Liver (tissue), 9 donors: ENCODE data around the gene FIGLA. TPM values are rescaled to one million over a fixed set of nuclear protein-coding genes. Genes with fewer than 3 reads are reported as not detected.

Source experiments
- DNase-seq: peaks from one replicate; pipeline ENCODE4 v3.0.0-alpha.2; 2017; ENCODE audit warnings: low spot score
- H3K27ac ChIP-seq, 2 donors: one replicate each; pipeline ENCODE4 v1.7.0; 2013; ENCODE audit warnings: inconsistent platforms in 2 of 2, low read length in 2 of 2, control low read depth in 1 of 2, low read depth in 1 of 2, mild to moderate bottlenecking in 1 of 2
- H3K27me3 ChIP-seq, 4 donors: one replicate each; pipeline versions ENCODE4 v1.6.1 to v1.7.0; 2013; ENCODE audit warnings: low read length in 3 of 4, inconsistent platforms in 1 of 4, mild to moderate bottlenecking in 1 of 4, moderate library complexity in 1 of 4; ENCODE audit not compliant: control insufficient read depth in 4 of 4, insufficient read depth in 4 of 4
- H3K36me3 ChIP-seq, 4 donors: one replicate each; pipeline versions ENCODE4 v1.6.1 to v1.7.0; 2013; ENCODE audit warnings: low read length in 3 of 4, mild to moderate bottlenecking in 3 of 4, low read depth in 1 of 4, moderate library complexity in 1 of 4; ENCODE audit not compliant: control insufficient read depth in 4 of 4, insufficient read depth in 3 of 4
- H3K4me1 ChIP-seq, 4 donors: one replicate each; pipeline versions ENCODE4 v1.6.1 to v1.7.0; 2013; ENCODE audit warnings: low read length in 3 of 4, mild to moderate bottlenecking in 3 of 4, moderate library complexity in 1 of 4; ENCODE audit not compliant: control insufficient read depth in 4 of 4, insufficient read depth in 4 of 4
- H3K4me3 ChIP-seq, 3 donors: one replicate each; pipeline versions ENCODE4 v1.6.1 to v1.7.0; 2013; ENCODE audit warnings: low read length in 3 of 3, control low read depth in 1 of 3, low read depth in 1 of 3, mild to moderate bottlenecking in 1 of 3
- H3K9ac ChIP-seq, 2 donors: one replicate each; pipeline ENCODE4 v1.7.0; 2013; ENCODE audit warnings: low read length in 2 of 2, mild to moderate bottlenecking in 2 of 2, moderate library complexity in 2 of 2, control low read depth in 1 of 2, low read depth in 1 of 2
- H3K9me3 ChIP-seq, 4 donors: one replicate each; pipeline versions ENCODE4 v1.6.1 to v1.7.0; 2013; ENCODE audit warnings: low read length in 3 of 4; ENCODE audit not compliant: control insufficient read depth in 4 of 4
- ATF3 ChIP-seq: IDR thresholded peaks from 2 replicates; pipeline ENCODE4 v1.6.1; 2016; ENCODE audit warnings: antibody characterized with exemption
- CTCF ChIP-seq: fragments of 150-350 bp; IDR thresholded peaks from 2 replicates; pipeline ENCODE4 v1.5.1; 2017; ENCODE audit warnings: improper control_type of control experiment, low read depth, low read length; ENCODE audit not compliant: missing input control
- EGR1 ChIP-seq, 2 donors: IDR thresholded peaks; 2 replicates each; pipeline ENCODE4 v1.6.1; 2016 to 2018; ENCODE audit warnings: antibody characterized with exemption in 2 of 2, low read depth in 2 of 2
- FOXA1 ChIP-seq: IDR thresholded peaks from 2 replicates; pipeline ENCODE4 v1.6.1; 2016; ENCODE audit warnings: antibody characterized with exemption
- FOXA2 ChIP-seq: IDR thresholded peaks from 2 replicates; pipeline ENCODE4 v1.6.1; 2016; ENCODE audit warnings: antibody characterized with exemption
- GABPA ChIP-seq, 2 donors: IDR thresholded peaks in 1 of 2; conservative IDR thresholded peaks in 1 of 2; 2 replicates each; pipeline ENCODE4 v1.6.1; 2016; ENCODE audit warnings: antibody characterized with exemption in 2 of 2, mild to moderate bottlenecking in 1 of 2, moderate library complexity in 1 of 2
- HNF4A ChIP-seq, 2 donors: conservative IDR thresholded peaks; 2 replicates each; pipeline ENCODE4 v1.6.1; 2016; ENCODE audit warnings: antibody characterized with exemption in 2 of 2, mild to moderate bottlenecking in 2 of 2
- HNF4G ChIP-seq: IDR thresholded peaks from 2 replicates; pipeline ENCODE4 v1.6.1; 2016; ENCODE audit warnings: antibody characterized with exemption
- JUND ChIP-seq, 2 donors: IDR thresholded peaks; 2 replicates each; pipeline ENCODE4 v1.6.1; 2016; ENCODE audit warnings: antibody characterized with exemption in 2 of 2
- MAX ChIP-seq: IDR thresholded peaks from 2 replicates; pipeline ENCODE4 v1.6.1; 2016; ENCODE audit warnings: antibody characterized with exemption
- NR2F2 ChIP-seq: IDR thresholded peaks from 2 replicates; pipeline ENCODE4 v1.6.1; 2016; ENCODE audit warnings: antibody characterized with exemption
- RAD21 ChIP-seq, 2 donors: IDR thresholded peaks; 2 replicates each; pipeline ENCODE4 v1.6.1; 2016; ENCODE audit warnings: antibody characterized with exemption in 2 of 2, mild to moderate bottlenecking in 2 of 2
- REST ChIP-seq: IDR thresholded peaks from 2 replicates; pipeline ENCODE4 v1.6.1; 2016; ENCODE audit warnings: antibody characterized with exemption, mild to moderate bottlenecking
- RXRA ChIP-seq, 2 donors: IDR thresholded peaks; 2 replicates each; pipeline ENCODE4 v1.6.1; 2017 to 2018; ENCODE audit warnings: antibody characterized with exemption in 2 of 2, mild to moderate bottlenecking in 1 of 2
- SP1 ChIP-seq: IDR thresholded peaks from 2 replicates; pipeline ENCODE4 v1.6.1; 2018; ENCODE audit warnings: antibody characterized with exemption, mild to moderate bottlenecking
- TAF1 ChIP-seq: conservative IDR thresholded peaks from 2 replicates; pipeline ENCODE4 v1.6.1; 2016; ENCODE audit warnings: antibody characterized with exemption, mild to moderate bottlenecking
- YY1 ChIP-seq: IDR thresholded peaks from 2 replicates; pipeline ENCODE4 v1.6.1; 2016; ENCODE audit warnings: antibody characterized with exemption, mild to moderate bottlenecking
- ZBTB33 ChIP-seq: IDR thresholded peaks from 2 replicates; pipeline ENCODE4 v1.6.1; 2016; ENCODE audit warnings: antibody characterized with exemption
- WGBS: extraction: QIAGEN DNeasy Blood & Tissue Kit; methylation state at CpG from one replicate; pipeline ENCODE4 v1.1.7; 2013; 5-methylcytosine and 5-hydroxymethylcytosine counted together
- polyA plus RNA-seq, 2 donors: library from polyadenylated mRNA; stranded (reverse) in 1 of 2; unstranded in 1 of 2; fragments of 200-250 nt in 1 of 2; fragments of >200 nt in 1 of 2; fragmentation: Nextera tagmentation in 1 of 2; extraction: Ambion mirVana in 1 of 2; gene quantifications; one replicate each; pipeline versions ENCODE4 v1.2.1 to v1.2.3, GENCODE V29; 2013 to 2015
- total RNA-seq, 2 donors: library from RNA; depleted of rRNA; stranded (reverse); fragments of >200 nt; gene quantifications; one replicate each; pipeline ENCODE4 v1.2.3, GENCODE V29; 2014
- donor health status: healthy.
- donor health status: healthy.
- donor health status: healthy.
- donor health status: healthy.
- donor health status: healthy.

FIGLA gene
- total and polyA plus RNA-seq, 4 donors, result not detected

GRCh38 chr2:70816726-70817125 is 26.3 kb upstream of the FIGLA start:
- Histone ChIP-seq H3K27ac (no peak overlapping the region), H3K9me3 (no peaks in the 10 kb centered on the region), H3K9ac (no peak overlapping the region), H3K4me3 (no peak overlapping the region), H3K4me1 (no peaks in the 10 kb centered on the region), H3K27me3 (no peaks in the 10 kb centered on the region), H3K36me3 (no peaks in the 10 kb centered on the region)
- no peak for DNase-seq
- TF ChIP-seq MAX, result no peak
- no peak for TF ChIP-seq GABPA (IDR thresholded peaks at IDR 0.05 in 1 of 2, conservative IDR thresholded peaks at IDR 0.05 in 1 of 2)
- TF ChIP-seq HNF4G, result no peak
- TF ChIP-seq REST, result no peak
- no peak for TF ChIP-seq ZBTB33
- TF ChIP-seq EGR1 (IDR thresholded peaks at IDR 0.05; ENCODE audit: low read depth in 2 of 2), result no peak
- TF ChIP-seq JUND (IDR thresholded peaks at IDR 0.05), result no peak
- TF ChIP-seq RAD21 (IDR thresholded peaks at IDR 0.05), result no peak
- no peak for TF ChIP-seq NR2F2
- no peak for TF ChIP-seq RXRA (IDR thresholded peaks at IDR 0.05)
- TF ChIP-seq FOXA2, result no peak
- no peak for TF ChIP-seq CTCF
- TF ChIP-seq SP1, result no peak
- TF ChIP-seq ATF3, result no peak
- TF ChIP-seq TAF1, result no peak
- TF ChIP-seq FOXA1, result no peak
- TF ChIP-seq HNF4A (conservative IDR thresholded peaks at IDR 0.05), result no peak
- no peak for TF ChIP-seq YY1
- WGBS, result 81% methylated on average over 5 of the region's 5 CpGs
